Psoas muscle (tissue), 8 donors: ENCODE data around the gene VCAN. TPM values are rescaled to one million over a fixed set of nuclear protein-coding genes. Genes with fewer than 3 reads are reported as not detected.

Source experiments
- ATAC-seq, 4 donors: fragments of 200-7000 bp; cut with Tn5 transposase; one replicate each; pipeline ENCODE4 v1.9.1; 2020; ENCODE audit warnings: moderate library complexity in 3 of 4, mild to moderate bottlenecking in 2 of 4
- DNase-seq, 2 donors: peaks; one replicate each; pipeline ENCODE4 v3.0.0-alpha.2; 2020
- H3K27ac ChIP-seq: fragments of 200-600 bp; one replicate; pipeline ENCODE4 v1.8.0; 2022
- H3K27me3 ChIP-seq, 3 donors: fragments of 200-600 bp in 1 of 3; one replicate each; pipeline versions ENCODE4 v1.6.1 to v1.8.0; 2013 to 2022; ENCODE audit warnings: low read length in 2 of 3, mild to moderate bottlenecking in 2 of 3, moderate library complexity in 1 of 3; ENCODE audit not compliant: insufficient read depth in 3 of 3
- H3K36me3 ChIP-seq, 2 donors: fragments of 200-600 bp in 1 of 2; one replicate each; pipeline versions ENCODE4 v1.6.1 to v1.8.0; 2013 to 2022; ENCODE audit warnings: low read depth in 1 of 2, mild to moderate bottlenecking in 1 of 2, moderate library complexity in 1 of 2; ENCODE audit not compliant: insufficient read depth in 1 of 2
- H3K4me1 ChIP-seq: fragments of 200-600 bp; one replicate; pipeline ENCODE4 v1.8.0; 2022
- H3K4me3 ChIP-seq: fragments of 200-600 bp; one replicate; pipeline ENCODE4 v1.8.0; 2022; ENCODE audit warnings: mild to moderate bottlenecking
- H3K9me3 ChIP-seq: fragments of 200-600 bp; one replicate; pipeline ENCODE4 v1.8.0; 2022
- CTCF ChIP-seq: fragments of 200-600 bp; IDR thresholded peaks from one replicate; pipeline ENCODE4 v1.8.0; 2022; ENCODE audit warnings: antibody characterized with exemption
- WGBS, 3 donors: extraction: QIAGEN DNeasy Blood & Tissue Kit; methylation state at CpG; one replicate each; pipeline versions ENCODE4 v1.1.6 to v1.1.7; 2013; 5-methylcytosine and 5-hydroxymethylcytosine counted together
- intact Hi-C, 2 donors: fragments of 100-400 bp; cut with DNase I; formaldehyde crosslinking; loops; one replicate each; pipeline versions ENCODE4 v1.11.0 to v1.14.2; 2022
- polyA plus RNA-seq, 3 donors: library from polyadenylated mRNA; stranded (reverse); fragments of 200-250 nt; gene quantifications; one replicate each; pipeline ENCODE4 v1.2.3, GENCODE V29; 2013
- total RNA-seq, 4 donors: library from RNA; stranded (reverse); fragmentation: NEBNext Ultra II Directional in 2 of 4; extraction: Animal tissue kit (Norgen Biotek cat#: 25700) in 2 of 4; gene quantifications; one replicate each; pipeline versions ENCODE4 v1.2.1 to v1.2.4, GENCODE V29; 2021 to 2023
- donor health status: healthy with polysubstance abuse.
- donor health status: DM: no; HTN: no; CAD: no; lungs with moderate emphysema.
- donor health status: Bipolar disorder and iron deficiency.
- donor health status: healthy.
- donor health status: DM: yes; HTN: yes; CAD: no.
- donor health status: DM: no; HTN: no; CAD: no.
- donor health status: DM: no; HTN: no; CAD: no.
- donor health status: DM: yes; HTN: yes; CAD: no.

VCAN gene
- total and polyA plus RNA-seq, 7 donors = 2.7 to 26.1 (median 8.8) TPM

GRCh38 chr5:83554133-83554532 lies 82.6 kb downstream of the VCAN start:
- Histone ChIP-seq H3K36me3 (no peaks in the 10 kb centered on the region), H3K4me1 (no peaks in the 10 kb centered on the region), H3K27me3 (no peaks in the 10 kb centered on the region), H3K4me3 (no peak overlapping the region), H3K9me3 (no peaks in the 10 kb centered on the region), H3K27ac (no peak overlapping the region)
- WGBS, 3 donors = 84 to 94% (median 91%) methylated on average over 5 of the region's 5 CpGs
- intact Hi-C loops = no loop called here
- no peak for DNase-seq
- no peak for ATAC-seq
- no peak for TF ChIP-seq CTCF

GRCh38 chr5:83554686-83555085 lies 83.1 kb downstream of the VCAN start:
- no peak for TF ChIP-seq CTCF
- intact Hi-C loops = no loop called here
- Histone ChIP-seq H3K36me3 (no peaks in the 10 kb centered on the region), H3K9me3 (no peaks in the 10 kb centered on the region), H3K27me3 (no peaks in the 10 kb centered on the region), H3K4me1 (no peaks in the 10 kb centered on the region), H3K27ac (no peak overlapping the region), H3K4me3 (no peak overlapping the region)
- ATAC-seq (no peak), DNase-seq (no peak)
- 80 to 94% (median 87%) methylated on average over 1 of the region's 1 CpG for WGBS, 3 donors

GRCh38 chr5:83555263-83555662 lies 83.7 kb downstream of the VCAN start:
- no peak for TF ChIP-seq CTCF
- H3K27ac ChIP-seq = no peak overlapping the region

GRCh38 chr5:83556190-83556589 lies 84.6 kb downstream of the VCAN start:
- no peaks in the 10 kb centered on the region for H3K27me3 ChIP-seq
- no peaks in the 10 kb centered on the region for H3K36me3 ChIP-seq
- WGBS, 3 donors = 69 to 77% (median 76%) methylated on average over 3 of the region's 3 CpGs
- no peak for TF ChIP-seq CTCF
- ATAC-seq (no peak), DNase-seq (no peak)
- H3K4me3 ChIP-seq = no peak overlapping the region
- intact Hi-C loops = no loop called here
- no peaks in the 10 kb centered on the region for H3K9me3 ChIP-seq
- H3K27ac ChIP-seq = no peak overlapping the region
- H3K4me1 ChIP-seq = no peaks in the 10 kb centered on the region

More at GRCh38 chr5:83555263-83555662, 83.7 kb downstream of the VCAN start:
- Histone ChIP-seq H3K36me3 (no peaks in the 10 kb centered on the region), H3K4me1 (no peaks in the 10 kb centered on the region), H3K4me3 (no peak overlapping the region), H3K9me3 (no peaks in the 10 kb centered on the region), H3K27me3 (no peaks in the 10 kb centered on the region)
- 91 to 95% (median 91%) methylated on average over 2 of the region's 2 CpGs for WGBS, 3 donors
- ATAC-seq = no peak
- no peak for DNase-seq
- intact Hi-C loops = no loop called here

GRCh38 chr5:83559118-83559785 lies 87.7 kb downstream of the VCAN start:
- WGBS, 3 donors = 79 to 92% (median 89%) methylated on average over 5 of the region's 5 CpGs
- no peak for ATAC-seq
- no peak for TF ChIP-seq CTCF
- Histone ChIP-seq H3K27ac (no peak overlapping the region), H3K4me1 (no peaks in the 10 kb centered on the region), H3K27me3 (no peaks in the 10 kb centered on the region), H3K36me3 (no peaks in the 10 kb centered on the region), H3K4me3 (no peak overlapping the region), H3K9me3 (no peaks in the 10 kb centered on the region)
- intact Hi-C loops = no loop called here
- DNase-seq = no peak
